SK-N-MC (cell line): ENCODE measurements around the gene TUBB4B.

Experiments used
- EZH2 ChIP-seq: fragments of 200-600 bp; sonication (generic); IDR thresholded peaks from one replicate; pipeline ENCODE4 v1.6.1; 2017; ENCODE audit warnings: antibody characterized with exemption
- POLR2AphosphoS5 ChIP-seq: IDR thresholded peaks from 2 replicates; pipeline ENCODE4 v1.6.1; 2012; ENCODE audit warnings: mild to moderate bottlenecking, low read depth, low read length, borderline replicate concordance

- no peak for TF ChIP-seq POLR2AphosphoS5
- TF ChIP-seq EZH2 = no peak
Measured at GRCh38 chr9:137256362-137256761, 15.3 kb downstream of the TUBB4B start.
